Thyroid gland (tissue), 4 donors: Measurements from ENCODE around the gene TCF7L1. TPM values are rescaled to one million over a fixed set of nuclear protein-coding genes. Genes with fewer than 3 reads are reported as not detected.
A peak's percentile ranks its signal among the peaks of the same experiment; 100 is the strongest.

Source experiments
- DNase-seq, 2 donors: peaks; one replicate each; pipeline ENCODE4 v3.0.0-alpha.2; 2019
- H3K27ac ChIP-seq, 3 donors: fragments of 200-600 bp; sonication (generic); 1 replicate in 2 of 3; 2 replicates in 1 of 3; pipeline ENCODE4 v1.5.1; 2016 to 2019; ENCODE audit warnings: mild to moderate bottlenecking in 1 of 3, moderate library complexity in 1 of 3
- H3K27me3 ChIP-seq: fragments of 200-600 bp; sonication (generic); one replicate; pipeline ENCODE4 v1.5.1; 2019
- H3K36me3 ChIP-seq, 2 donors: fragments of 200-600 bp; sonication (generic); one replicate each; pipeline ENCODE4 v1.5.1; 2016 to 2019
- H3K4me1 ChIP-seq, 2 donors: fragments of 200-600 bp; sonication (generic); one replicate each; pipeline ENCODE4 v1.5.1; 2017 to 2019
- H3K4me3 ChIP-seq, 3 donors: fragments of 200-600 bp; sonication (generic); replicated peaks in 1 of 3; 1 replicate in 2 of 3; 2 replicates in 1 of 3; pipeline ENCODE4 v1.5.1; 2016; ENCODE audit warnings: mild to moderate bottlenecking in 1 of 3
- H3K9me3 ChIP-seq: fragments of 200-600 bp; sonication (generic); one replicate; pipeline ENCODE4 v1.5.1; 2017
- POLR2A ChIP-seq, 2 donors: fragments of 450-650 bp; IDR thresholded peaks; one replicate each; pipeline ENCODE4 v1.6.1; 2017; ENCODE audit warnings: antibody characterized with exemption in 2 of 2, mild to moderate bottlenecking in 2 of 2, moderate library complexity in 1 of 2
- WGBS, 2 donors: methylation state at CpG; one replicate each; pipeline ENCODE4 v1.1.5; 2017; 5-methylcytosine and 5-hydroxymethylcytosine counted together
- intact Hi-C: fragments of 100-400 bp; cut with DNase I; formaldehyde crosslinking; loops from one replicate; pipeline ENCODE4 v1.15.1; 2023
- total RNA-seq, 4 donors: library from RNA; depleted of rRNA; stranded (reverse); fragments of >200 nt; gene quantifications; one replicate each; pipeline ENCODE4 v1.2.3, GENCODE V29; 2016
- TF ChIP-seq, protein P1 (sequence below), 6 experiments: fragments of 200-600 bp in 3 of 6; fragments of 450-650 bp in 3 of 6; sonication (generic) in 3 of 6; IDR thresholded peaks; one replicate each; pipeline ENCODE4 v1.5.1; 2016 to 2019; ENCODE audit warnings: antibody characterized with exemption in 6 of 6, mild to moderate bottlenecking in 2 of 6, inconsistent platforms in 1 of 6, moderate library complexity in 1 of 6

Gene TCF7L1
- total RNA-seq, 4 donors from 2014 or later, result 3.1 to 12.1 (median 8.7) TPM

DNA sequence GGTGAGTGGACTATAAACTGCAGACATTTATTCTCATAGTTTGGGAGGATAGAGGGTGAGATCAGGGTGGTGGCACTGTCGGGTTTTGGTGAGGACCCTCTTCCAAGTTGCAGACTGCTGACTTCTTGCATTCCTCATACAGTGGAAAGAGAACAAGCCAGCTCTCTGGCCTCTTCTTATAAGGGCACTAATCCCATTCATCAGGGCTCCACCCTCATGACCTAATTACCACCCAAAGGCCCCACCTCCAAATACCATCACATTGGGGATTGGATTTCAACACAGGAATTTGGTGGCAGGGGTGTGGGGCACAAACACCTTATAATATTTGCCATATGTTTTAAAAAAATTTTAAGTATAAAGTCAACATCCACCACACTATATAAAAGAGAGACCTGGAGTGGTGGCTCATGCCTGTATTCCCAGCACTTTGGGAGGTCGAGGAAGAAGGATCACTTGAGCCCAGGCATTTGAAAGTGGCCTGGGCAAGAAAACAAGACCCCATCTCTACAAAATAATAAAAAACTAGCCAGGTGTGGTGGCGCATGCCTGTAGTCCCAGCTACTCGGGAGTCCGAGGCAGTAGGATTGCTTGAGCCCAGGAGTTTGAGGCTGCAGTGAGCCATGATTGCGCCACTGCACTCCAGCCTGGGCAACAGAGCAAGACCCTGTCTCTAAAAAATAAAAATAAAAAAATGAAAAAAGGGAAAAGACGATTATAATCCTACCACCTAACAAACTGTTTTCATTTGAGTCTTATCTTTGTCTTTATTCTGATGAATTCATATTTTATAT, 44.0 kb downstream of the TCF7L1 start:
- TF ChIP-seq, protein P1, sequence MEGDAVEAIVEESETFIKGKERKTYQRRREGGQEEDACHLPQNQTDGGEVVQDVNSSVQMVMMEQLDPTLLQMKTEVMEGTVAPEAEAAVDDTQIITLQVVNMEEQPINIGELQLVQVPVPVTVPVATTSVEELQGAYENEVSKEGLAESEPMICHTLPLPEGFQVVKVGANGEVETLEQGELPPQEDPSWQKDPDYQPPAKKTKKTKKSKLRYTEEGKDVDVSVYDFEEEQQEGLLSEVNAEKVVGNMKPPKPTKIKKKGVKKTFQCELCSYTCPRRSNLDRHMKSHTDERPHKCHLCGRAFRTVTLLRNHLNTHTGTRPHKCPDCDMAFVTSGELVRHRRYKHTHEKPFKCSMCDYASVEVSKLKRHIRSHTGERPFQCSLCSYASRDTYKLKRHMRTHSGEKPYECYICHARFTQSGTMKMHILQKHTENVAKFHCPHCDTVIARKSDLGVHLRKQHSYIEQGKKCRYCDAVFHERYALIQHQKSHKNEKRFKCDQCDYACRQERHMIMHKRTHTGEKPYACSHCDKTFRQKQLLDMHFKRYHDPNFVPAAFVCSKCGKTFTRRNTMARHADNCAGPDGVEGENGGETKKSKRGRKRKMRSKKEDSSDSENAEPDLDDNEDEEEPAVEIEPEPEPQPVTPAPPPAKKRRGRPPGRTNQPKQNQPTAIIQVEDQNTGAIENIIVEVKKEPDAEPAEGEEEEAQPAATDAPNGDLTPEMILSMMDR (IDR thresholded peaks at IDR 0.05), result no peak
- TF ChIP-seq POLR2A (IDR thresholded peaks at IDR 0.05), result no peak
- H3K4me3 ChIP-seq, result no peak overlapping the region
- no peaks in the 10 kb centered on the region for H3K27me3 ChIP-seq
- peaks cover 54 to 77% of the 10 kb centered on the region in 2 donors for H3K4me1 ChIP-seq
- intact Hi-C loops, result no loop called here
- peak overlapping the region in 1 of 3 donors; percentile 42 for H3K27ac ChIP-seq
- no peaks in the 10 kb centered on the region for H3K9me3 ChIP-seq
- DNase-seq, result no peak
- WGBS, 2 donors, result 95 to 96% methylated on average over 7 of the region's 7 CpGs
- H3K36me3 ChIP-seq, result no peaks in the 10 kb centered on the region

DNA sequence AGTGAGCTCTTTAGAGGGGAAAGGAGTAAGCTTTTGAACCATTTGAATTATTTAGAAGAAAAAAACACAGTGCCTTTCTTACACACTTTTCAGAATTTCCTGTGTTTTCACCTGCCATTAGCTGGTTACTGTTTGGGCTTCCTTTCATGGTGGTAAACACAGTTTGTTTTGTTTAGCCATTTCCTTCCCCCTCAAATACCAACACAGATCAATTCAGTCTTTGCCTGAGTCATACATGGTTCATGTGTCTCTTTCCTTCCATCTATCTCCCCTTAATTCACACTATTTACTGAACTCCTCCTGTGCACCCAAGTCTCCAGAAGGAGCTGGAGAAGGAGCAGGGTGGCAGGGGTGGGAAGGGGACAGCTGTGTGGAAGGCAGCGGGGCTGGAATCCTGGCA, 45.0 kb downstream of the TCF7L1 start:
- peaks cover 54 to 77% of the 10 kb centered on the region in 2 donors for H3K4me1 ChIP-seq
- no peak for TF ChIP-seq POLR2A (IDR thresholded peaks at IDR 0.05)
- TF ChIP-seq, protein P1 (IDR thresholded peaks at IDR 0.05), result no peak
- H3K9me3 ChIP-seq, result no peaks in the 10 kb centered on the region
- H3K36me3 ChIP-seq, result no peaks in the 10 kb centered on the region
- H3K27me3 ChIP-seq, result no peaks in the 10 kb centered on the region
- intact Hi-C loops, result no loop called here
- 89 to 100% methylated on average over 1 of the region's 1 CpG for WGBS, 2 donors
- H3K4me3 ChIP-seq, result no peak overlapping the region
- peak overlapping the region in 2 of 3 donors; percentile 11 to 42 for H3K27ac ChIP-seq
- DNase-seq, result no peak

DNA sequence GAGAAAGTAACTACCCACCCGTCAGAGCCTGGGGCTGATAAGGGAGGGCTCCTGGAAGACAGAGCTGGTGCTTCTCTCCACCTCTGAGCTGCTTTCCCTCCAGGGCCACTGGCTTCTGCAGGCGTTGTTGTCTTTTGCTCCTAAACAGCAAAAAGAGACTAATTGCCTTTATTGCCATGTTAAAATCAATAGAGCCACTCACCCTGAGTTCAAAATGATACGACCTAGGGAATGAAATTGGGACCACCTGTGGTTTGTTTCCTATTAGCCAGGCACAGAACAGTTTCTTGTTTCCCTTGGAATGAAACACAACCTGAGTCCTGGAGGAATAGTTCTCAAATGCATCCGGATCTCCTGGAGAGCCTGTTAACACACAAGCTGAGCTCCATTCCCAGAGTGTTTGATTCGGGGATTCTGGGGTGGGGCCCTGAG, 45.8 kb downstream of the TCF7L1 start:
- intact Hi-C loops, result no loop called here
- TF ChIP-seq POLR2A (IDR thresholded peaks at IDR 0.05), result no peak
- TF ChIP-seq, protein P1 (IDR thresholded peaks at IDR 0.05), result no peak
- Histone ChIP-seq H3K27ac (peak overlapping the region in 2 of 3 donors; percentile 37 to 54), H3K4me1 (peaks cover 57 to 77% of the 10 kb centered on the region in 2 donors), H3K9me3 (no peaks in the 10 kb centered on the region), H3K27me3 (no peaks in the 10 kb centered on the region), H3K4me3 (no peak overlapping the region), H3K36me3 (no peaks in the 10 kb centered on the region)
- 66 to 78% methylated on average over 5 of the region's 5 CpGs for WGBS, 2 donors
- no peak for DNase-seq

DNA sequence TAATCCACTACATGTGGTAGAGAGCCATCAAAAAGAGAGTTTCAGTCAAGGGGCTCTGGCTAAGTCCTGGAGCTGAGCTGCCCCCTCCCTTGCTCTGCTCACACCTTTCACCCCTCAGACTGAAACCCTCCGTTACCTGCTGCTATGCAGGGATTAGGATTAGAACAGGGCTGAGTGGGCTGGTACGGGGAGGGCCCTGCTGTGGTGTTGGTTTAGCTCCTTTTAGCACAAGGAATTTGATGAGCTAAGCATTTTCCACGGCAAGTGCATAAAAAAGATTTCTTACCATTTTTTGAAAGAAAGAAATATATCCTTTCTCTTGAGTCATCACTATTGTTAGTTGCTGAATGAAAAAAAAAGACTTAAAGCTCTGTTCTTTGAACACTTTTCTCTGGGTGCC, 46.3 kb downstream of the TCF7L1 start:
- Histone ChIP-seq H3K27me3 (no peaks in the 10 kb centered on the region), H3K4me3 (no peak overlapping the region), H3K27ac (peak overlapping the region in 2 of 3 donors; percentile 37 to 54), H3K36me3 (no peaks in the 10 kb centered on the region), H3K9me3 (no peaks in the 10 kb centered on the region), H3K4me1 (peaks cover 59 to 75% of the 10 kb centered on the region in 2 donors)
- 35 to 39% methylated on average over 3 of the region's 3 CpGs for WGBS, 2 donors
- TF ChIP-seq, protein P1 (IDR thresholded peaks at IDR 0.05), result no peak
- TF ChIP-seq POLR2A (IDR thresholded peaks at IDR 0.05), result no peak
- DNase-seq, result peak; percentile 37 to 48
- intact Hi-C loops, result no loop called here
